NCI-H1105 treated with DMSO at 0.1 percent for 48 hours (cell line): ENCODE measurements around the gene CDC42BPG.

ENCODE experiments used
- DNase-seq: peaks from one replicate; lab custom pipeline; 2025; lab: John Stamatoyannopoulos, UW

CDC42BPG gene

DNA sequence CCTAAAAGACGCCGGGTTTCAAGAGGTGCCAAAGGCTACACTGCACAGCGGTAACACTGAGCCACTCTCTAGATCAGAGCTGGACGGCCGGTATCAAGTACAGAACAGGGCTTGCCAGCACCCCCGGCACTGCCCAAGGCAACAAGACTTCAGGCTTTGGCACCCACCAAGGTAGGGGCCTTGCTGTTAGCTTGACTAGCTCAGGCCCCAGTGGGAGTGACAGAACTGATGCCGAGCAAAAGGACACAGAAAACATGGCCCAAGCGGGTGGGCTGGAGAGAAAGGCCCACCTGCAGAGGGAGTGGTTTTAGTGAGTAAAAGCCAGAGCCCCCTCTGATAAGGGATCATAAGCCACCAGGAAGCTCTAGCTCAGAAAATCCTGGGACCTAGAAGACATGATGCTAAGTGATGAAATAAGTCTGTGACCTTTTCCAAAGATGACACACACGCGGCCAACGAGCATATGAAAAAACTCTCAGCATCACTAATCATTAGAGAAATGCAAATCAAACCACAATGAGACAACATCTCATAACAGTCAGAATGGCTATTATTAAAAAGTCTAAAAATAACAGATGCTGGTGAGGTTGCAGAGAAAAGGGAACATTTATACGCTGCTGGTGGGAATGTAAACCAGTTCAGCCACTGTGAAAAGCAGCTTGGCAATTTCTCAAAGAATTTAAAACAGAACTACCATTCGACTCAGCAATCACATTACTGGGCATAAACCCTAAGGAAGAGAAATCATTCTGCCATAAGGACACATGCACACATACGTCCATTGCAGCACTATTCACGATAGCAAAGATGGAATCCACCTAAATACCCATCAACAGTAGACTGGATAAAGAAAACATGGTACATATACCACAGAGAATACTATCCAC is 21.1 kb upstream of the CDC42BPG start:
- DNase-seq = no peak

- no peak for DNase-seq
Observed at GRCh38 chr11:64864473-64865285, 20.2 kb upstream of the CDC42BPG start.

GRCh38 chr11:64864135-64864472 is 19.7 kb upstream of the CDC42BPG start:
- DNase-seq = no peak

GRCh38 chr11:64863391-64864060 is 19.1 kb upstream of the CDC42BPG start:
- no peak for DNase-seq

DNA sequence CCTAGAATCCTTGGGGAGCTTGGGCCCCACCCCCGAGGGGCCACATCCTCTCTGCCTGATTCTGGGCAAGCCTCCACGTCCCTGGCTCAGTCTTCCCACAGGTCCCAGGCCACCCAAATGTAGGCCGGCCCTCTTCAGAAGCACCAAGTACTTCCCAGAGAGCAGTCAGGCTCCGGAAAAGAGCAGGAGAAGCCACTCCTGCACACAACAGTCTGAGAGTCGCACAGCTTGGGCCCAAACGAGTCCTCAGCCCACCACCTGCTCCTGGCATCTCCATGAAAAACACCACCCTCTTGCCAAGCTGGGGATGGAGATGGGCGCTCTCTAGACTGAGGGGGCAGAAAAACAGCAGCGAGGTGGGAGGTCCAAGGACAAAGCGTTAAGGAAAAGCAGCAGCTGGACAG is 18.5 kb upstream of the CDC42BPG start:
- DNase-seq = no peak

- DNase-seq = no peak
Observed at GRCh38 chr11:64861227-64861975, 16.9 kb upstream of the CDC42BPG start.

- DNase-seq = no peak
Observed at GRCh38 chr11:64859542-64860414, 15.3 kb upstream of the CDC42BPG start.

- no peak for DNase-seq
Observed at GRCh38 chr11:64858467-64859263, 14.2 kb upstream of the CDC42BPG start.

- DNase-seq = no peak
Observed at GRCh38 chr11:64857485-64857884, 13.0 kb upstream of the CDC42BPG start.

DNA sequence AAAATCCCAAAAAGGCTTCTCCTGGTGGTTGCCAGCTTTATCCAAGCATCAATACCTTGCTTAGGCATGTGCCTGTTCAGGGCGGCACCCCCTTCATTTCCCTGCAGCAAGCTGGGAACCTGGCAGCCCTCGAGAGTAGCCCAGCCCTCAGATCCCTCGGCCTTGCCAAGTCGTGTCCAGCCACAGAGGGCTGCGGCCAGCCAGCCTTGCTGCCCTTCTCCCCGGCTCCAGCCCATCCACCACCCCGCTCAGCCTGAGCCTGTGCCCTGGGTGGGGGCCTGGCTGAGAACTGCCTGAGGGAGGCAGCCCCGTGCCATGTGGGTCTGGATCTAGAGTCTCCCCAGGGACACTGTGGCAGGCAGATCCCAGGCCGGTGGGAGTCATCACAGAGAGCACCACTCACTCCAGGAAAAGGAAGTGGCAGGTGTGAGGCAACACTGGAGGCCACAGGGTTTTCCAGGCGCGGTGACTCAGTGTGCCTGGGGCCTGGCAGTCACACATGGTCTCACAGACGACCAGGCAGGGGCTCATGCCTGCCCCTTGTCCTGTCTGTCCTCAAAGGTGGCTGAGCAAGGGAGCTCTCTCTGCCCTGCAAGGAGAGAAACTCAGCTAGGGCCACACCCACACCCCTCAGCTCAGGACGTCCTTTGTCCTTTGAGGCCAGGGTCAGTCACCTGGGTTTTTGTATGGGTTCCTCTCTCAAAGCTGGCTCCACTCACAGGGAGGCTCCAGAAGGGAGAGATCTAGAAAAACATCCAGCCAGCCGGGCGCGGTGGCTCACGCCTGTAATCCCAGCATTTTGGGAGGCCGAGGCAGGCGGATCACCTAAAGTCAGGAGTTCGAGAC is 12.2 kb upstream of the CDC42BPG start:
- no peak for DNase-seq

DNA sequence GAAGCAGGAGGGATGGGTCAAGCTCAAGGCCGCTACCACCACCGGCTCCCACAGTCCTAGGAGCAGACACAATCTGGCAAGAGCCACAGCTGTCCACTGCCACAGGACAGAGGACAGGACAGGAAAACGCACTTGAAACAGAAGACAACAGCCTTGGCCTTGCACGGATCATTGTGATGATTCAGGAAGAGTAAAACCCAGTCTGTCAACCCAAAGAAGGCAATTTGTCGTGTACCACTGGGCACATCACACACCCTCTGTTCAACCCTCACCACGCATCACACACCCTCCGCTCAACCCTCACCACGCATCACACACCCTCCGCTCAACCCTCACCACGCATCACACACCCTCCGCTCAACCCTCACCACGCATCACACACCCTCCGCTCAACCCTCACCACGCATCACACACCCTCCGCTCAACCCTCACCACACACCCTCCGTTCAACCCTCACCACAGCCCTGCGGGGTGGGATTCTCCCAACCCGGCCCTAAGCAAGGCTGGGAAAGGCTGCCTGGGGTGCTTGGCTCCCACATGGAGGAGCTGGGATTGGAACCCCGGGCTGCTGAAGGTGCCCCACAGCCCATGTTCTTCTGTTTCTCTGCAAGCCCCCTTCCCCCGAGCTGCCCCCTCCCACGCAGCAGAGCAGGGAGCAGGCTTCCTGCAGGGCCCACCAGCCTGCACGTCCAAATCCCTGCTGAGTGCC is 11.3 kb upstream of the CDC42BPG start:
- DNase-seq = no peak

DNA sequence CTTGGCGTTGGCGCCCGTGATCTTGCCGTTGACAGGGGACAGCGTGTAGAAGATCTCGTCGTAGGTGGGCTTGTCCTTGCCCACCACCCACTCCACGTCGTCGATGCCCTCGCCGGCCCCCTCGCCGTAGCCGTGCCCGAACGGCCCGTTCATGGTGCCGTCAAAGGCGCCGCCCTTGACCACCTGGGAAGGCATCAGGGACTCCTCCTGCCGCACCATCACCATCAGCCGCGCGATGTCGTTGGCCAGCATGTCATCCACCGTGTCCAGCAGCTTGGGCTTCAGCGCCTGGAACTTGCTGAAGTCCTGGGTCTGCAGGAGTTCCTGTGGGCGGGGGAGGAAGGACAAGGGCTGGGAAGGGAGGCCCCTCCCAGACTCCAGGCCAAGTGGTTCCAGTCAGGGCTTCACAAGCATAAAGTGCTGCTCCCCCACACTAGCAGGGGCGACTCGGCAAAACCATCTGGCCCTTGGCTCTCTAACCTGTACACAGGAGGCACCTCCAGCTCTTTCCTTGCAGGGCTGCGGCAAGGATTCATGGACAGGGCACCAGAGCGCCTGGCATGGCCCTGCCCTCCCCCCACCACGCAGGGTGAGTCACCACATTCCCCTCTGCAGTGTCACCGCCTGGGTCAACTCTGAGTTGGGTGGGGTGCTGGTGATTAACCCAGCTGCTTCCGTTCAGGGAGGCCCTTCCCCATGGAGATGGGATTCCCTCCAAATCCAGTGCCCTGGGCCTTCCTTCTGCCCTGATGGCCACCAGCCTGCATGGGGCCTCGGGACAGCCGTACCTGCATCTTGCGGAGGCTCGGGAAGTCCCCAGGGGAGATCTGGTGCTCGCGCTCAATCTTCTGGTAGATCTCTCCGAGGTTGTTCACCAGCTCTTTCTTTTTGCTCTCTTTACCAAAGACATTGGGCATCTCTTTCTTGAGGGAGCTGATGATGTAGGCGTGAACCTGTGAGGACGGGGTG is 10.4 kb upstream of the CDC42BPG start:
- no peak for DNase-seq

DNA sequence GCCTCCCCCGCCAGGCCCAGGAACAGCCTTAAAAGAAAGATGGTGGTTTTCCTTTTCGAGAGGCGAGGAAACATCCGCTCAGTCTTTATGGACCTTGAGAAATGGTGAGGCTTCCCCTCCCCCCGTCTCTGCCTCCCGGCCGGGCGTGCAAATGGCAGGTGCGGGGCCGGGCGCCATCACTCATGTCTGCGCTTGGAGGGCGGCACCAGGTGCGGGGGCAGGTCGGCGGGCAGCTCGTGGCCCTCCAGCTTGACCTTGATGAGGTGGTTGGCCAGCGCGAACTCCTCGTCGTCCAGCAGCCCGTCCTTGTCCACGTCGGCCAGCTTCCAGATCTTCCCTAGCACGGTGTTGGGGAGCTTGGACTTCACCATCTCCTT is 9.7 kb upstream of the CDC42BPG start:
- DNase-seq = no peak

DNA sequence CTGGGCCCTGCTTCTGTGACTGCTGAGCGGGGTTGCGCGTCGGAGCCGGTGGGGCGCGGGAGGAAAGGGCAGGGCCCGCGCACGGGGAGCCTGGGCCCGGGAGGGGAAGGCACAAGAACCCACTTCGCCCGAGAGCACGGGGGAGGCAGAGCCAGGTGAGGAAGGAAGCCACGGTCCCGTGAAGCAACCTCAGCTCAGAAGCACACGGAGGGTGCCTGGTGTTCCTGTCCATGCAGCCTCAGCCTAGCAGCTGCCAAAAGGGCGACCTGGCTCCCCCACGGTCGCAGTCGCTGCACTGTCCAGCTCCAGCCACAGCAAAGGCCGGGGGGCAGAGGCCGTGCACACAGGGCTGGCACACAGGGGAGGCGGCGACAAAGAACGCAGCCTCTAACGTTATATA is 9.3 kb upstream of the CDC42BPG start:
- DNase-seq = no peak

- no peak for DNase-seq
Observed at GRCh38 chr11:64852804-64853509, 8.5 kb upstream of the CDC42BPG start.

DNA sequence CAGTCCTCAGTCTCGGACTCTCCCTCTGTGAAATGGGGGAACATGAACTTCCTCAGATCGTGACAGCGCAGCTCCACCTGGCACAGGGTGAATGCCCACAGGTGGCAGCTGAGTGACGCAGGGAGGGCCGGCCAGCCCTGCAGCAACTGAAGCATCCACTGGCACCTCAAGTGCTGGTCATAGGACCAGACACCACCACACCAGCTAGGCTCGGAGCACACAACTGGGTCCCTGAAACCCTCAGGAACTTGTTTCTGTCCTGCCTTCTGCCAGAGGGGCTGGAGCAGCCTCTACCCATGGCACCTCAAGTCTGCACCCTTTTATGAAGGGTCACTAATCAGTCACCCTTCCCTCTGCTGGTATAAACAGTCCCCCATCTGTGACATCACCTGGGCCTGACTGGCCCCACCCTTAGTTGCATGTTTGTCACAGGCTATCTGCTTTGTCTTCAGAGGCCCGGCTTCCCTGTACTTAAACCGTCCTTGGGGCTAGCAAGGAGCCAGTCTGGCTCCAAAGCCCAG is 7.4 kb upstream of the CDC42BPG start:
- DNase-seq = no peak
